ENCODE data around the gene NBEA. TPM values are rescaled to one million over a fixed set of nuclear protein-coding genes. Genes with fewer than 3 reads are reported as not detected.

The NBEA gene
- total and polyA plus RNA-seq, 11 donors: 5.0 to 39.2 (median 23.2) TPM

DNA sequence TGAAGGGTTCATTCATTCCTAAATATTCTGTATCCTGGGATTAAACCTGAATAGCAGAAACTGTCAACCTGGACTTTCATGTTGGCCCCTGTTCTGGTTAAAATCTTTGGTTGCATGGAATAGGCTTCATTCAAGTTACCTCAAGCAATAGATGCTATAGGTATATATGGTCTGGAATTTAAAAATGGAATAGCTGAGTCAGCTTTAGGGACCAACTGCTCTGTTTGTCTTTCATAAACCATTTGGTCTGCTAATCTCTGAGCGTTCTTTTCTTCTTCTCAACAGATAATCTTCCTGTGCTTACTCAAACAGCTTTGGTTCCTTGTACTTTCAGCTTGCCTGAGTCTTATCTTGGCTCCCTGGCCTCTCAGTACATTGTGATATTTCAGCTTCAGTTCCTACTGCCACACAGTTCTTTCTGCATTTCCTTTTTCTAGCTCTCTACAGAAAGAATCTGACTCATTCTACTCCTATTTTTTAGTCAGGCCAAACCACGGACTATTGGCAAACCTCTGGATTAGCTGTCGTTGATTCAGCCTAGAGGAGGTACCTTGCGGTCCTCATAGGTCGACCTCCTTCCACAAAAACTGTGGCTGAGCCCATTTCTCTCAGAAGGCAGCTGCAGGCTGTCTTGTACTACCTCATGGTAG is 570.3 kb downstream of the NBEA start:
- Histone ChIP-seq H3K27ac (peak overlapping the region in 7 of 12 donors; percentile 0 to 47 (median 22)), H3K4me3 (no peak overlapping the region), H3K36me3 (no peaks in the 10 kb centered on the region), H3K27me3 (no peaks in the 10 kb centered on the region), H3K9me3 (no peaks in the 10 kb centered on the region), H3K4me1 (peaks cover 0 to 9% (median 1%) of the 10 kb centered on the region in 12 donors)
- ATAC-seq: peak; percentile 47 to 91 (median 74)
- DNase-seq: peak in 1 of 5 donors; percentile 24
- 53 to 71% (median 61%) methylated on average over 5 of the region's 5 CpGs for WGBS, 4 donors
- TF ChIP-seq CTCF (IDR thresholded peaks at IDR 0.05): no peak
- TF ChIP-seq POLR2A (IDR thresholded peaks at IDR 0.05): no peak
- intact Hi-C loops (cut with DNase I): no loop called here

DNA sequence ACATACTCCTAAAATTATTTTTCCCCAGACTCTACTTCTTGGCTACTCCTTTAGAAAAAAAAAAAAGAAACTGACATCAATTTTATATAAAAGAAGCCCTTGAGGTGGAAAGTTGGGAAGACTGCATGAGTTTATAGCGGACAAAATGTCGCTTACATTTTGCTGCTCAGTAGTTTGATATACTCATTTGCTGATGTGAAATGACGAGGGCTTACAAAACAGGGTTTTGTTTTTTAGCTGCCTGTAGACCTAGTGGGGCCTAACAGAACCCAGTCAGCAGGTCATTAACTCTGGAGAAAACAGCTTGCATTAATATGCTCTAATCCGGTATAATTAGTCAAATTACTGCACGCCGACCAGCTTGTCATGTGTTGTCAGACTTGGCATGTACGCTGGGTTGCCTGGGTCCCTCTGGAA is 572.0 kb downstream of the NBEA start:
- Histone ChIP-seq H3K9me3 (no peaks in the 10 kb centered on the region), H3K4me1 (peaks cover 0 to 9% (median 1%) of the 10 kb centered on the region in 12 donors), H3K27me3 (no peaks in the 10 kb centered on the region), H3K36me3 (no peaks in the 10 kb centered on the region), H3K27ac (no peak overlapping the region), H3K4me3 (no peak overlapping the region)
- TF ChIP-seq CTCF (IDR thresholded peaks at IDR 0.05): no peak
- TF ChIP-seq POLR2A (IDR thresholded peaks at IDR 0.05): no peak
- DNase-seq (no peak), ATAC-seq (no peak)
- 87 to 93% (median 91%) methylated on average over 7 of the region's 7 CpGs for WGBS, 4 donors
- intact Hi-C loops (cut with DNase I): no loop called here

DNA sequence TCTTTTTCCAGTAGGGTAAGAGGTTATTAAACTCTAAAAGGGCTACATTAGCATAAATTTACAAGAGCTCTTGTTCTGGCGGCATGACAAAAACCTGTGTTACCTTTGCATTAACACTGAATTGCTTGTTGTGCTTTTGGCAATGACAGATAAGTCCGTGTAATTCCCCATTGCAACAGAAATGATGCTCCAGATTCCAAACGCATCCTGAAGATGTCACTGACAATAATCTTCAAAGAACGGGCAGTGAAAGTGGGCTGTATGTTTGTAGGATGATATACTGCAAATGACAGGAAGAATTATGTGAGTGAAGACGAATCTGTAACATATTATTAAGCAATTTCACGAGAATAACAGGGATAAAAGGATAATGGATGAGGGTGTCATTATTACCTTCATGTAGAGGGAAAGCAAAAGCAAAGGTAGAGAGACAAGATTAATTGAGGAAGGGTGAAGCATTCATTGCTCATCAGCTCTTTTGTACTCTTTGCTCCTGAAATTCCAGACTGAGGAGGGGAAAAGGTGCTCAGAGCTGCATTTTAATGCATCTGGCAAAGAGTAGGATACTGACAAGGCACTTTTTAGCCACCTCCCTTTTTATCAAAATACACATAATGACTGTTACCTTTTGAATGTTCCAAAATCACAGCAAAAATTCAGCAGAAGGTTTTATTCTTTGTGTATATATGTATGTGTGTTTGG is 572.9 kb downstream of the NBEA start:
- TF ChIP-seq POLR2A (IDR thresholded peaks at IDR 0.05) (no peak), CTCF (IDR thresholded peaks at IDR 0.05) (no peak)
- H3K4me3 ChIP-seq: no peak overlapping the region
- ATAC-seq (no peak), DNase-seq (no peak)
- no peaks in the 10 kb centered on the region for H3K27me3 ChIP-seq
- WGBS, 4 donors: 84 to 88% (median 85%) methylated on average over 6 of the region's 6 CpGs
- intact Hi-C loops (cut with DNase I): no loop called here
- no peaks in the 10 kb centered on the region for H3K9me3 ChIP-seq
- H3K27ac ChIP-seq: no peak overlapping the region
- no peaks in the 10 kb centered on the region for H3K36me3 ChIP-seq
- H3K4me1 ChIP-seq: peaks cover 0 to 9% (median 1%) of the 10 kb centered on the region in 12 donors

DNA sequence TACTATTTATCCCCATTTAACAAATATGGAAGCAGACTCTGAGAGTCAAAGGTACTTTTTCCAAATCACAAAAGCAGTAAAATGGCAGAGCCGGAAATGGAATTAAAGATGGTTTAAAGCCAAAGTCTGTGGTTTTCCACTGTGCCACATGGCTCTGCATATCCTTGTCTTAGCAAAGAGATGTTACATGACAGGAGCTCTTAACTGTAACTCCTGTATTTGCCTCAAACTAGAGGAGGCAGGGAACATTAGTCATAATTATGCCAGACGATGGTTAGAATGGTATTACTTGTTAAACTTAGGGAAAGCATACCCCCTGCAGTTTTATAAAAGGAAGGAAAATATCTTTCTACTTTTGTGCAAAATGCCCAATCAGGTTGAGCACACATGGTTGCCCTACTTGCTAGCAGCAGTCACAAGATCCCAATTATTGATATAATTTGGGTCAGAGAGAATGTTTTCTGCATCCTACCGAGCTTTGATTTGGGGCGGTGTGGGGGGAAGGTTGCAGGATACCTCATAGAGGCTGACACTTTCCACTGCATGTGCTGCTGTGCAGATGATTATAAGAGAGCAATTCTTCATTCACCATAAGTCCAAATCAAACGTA is 576.4 kb downstream of the NBEA start:
- no peaks in the 10 kb centered on the region for H3K4me1 ChIP-seq
- H3K36me3 ChIP-seq: no peaks in the 10 kb centered on the region
- H3K4me3 ChIP-seq: no peak overlapping the region
- no peak overlapping the region for H3K27ac ChIP-seq
- intact Hi-C loops (cut with DNase I): no loop called here
- no peak for DNase-seq
- no peak for TF ChIP-seq CTCF (IDR thresholded peaks at IDR 0.05)
- TF ChIP-seq POLR2A (IDR thresholded peaks at IDR 0.05): no peak
- H3K9me3 ChIP-seq: no peaks in the 10 kb centered on the region
- WGBS, 4 donors: 86 to 92% (median 91%) methylated on average over 5 of the region's 5 CpGs
- no peak for ATAC-seq
- H3K27me3 ChIP-seq: no peaks in the 10 kb centered on the region

Measured in heart left ventricle (tissue), 16 donors.